GDM1 (cell line): ENCODE measurements around the gene MCTP2.

ENCODE experiments used
- DNase-seq: peaks from one replicate; lab custom pipeline; 2025; lab: John Stamatoyannopoulos, UW

MCTP2 gene

GRCh38 chr15:94398001-94398400, 166.6 kb downstream of the MCTP2 start:
- no peak for DNase-seq

GRCh38 chr15:94400526-94401298, 169.4 kb downstream of the MCTP2 start:
- no peak for DNase-seq

GRCh38 chr15:94403331-94403730, 172.0 kb downstream of the MCTP2 start:
- DNase-seq: no peak

- DNase-seq: no peak
These were observed 173.4 kb downstream of the MCTP2 start for GRCh38 chr15:94404733-94405283.

GRCh38 chr15:94411285-94411684, 179.9 kb downstream of the MCTP2 start:
- no peak for DNase-seq

- DNase-seq: no peak
These were observed 180.5 kb downstream of the MCTP2 start for GRCh38 chr15:94411846-94412245.

GRCh38 chr15:94412979-94413746, 181.8 kb downstream of the MCTP2 start:
- no peak for DNase-seq

- no peak for DNase-seq
These were observed 183.6 kb downstream of the MCTP2 start for GRCh38 chr15:94414916-94415315.

GRCh38 chr15:94416267-94416666, 184.9 kb downstream of the MCTP2 start:
- DNase-seq: no peak

- no peak for DNase-seq
These were observed 185.5 kb downstream of the MCTP2 start for GRCh38 chr15:94416820-94417219.

GRCh38 chr15:94417501-94418293, 186.3 kb downstream of the MCTP2 start:
- DNase-seq: no peak

GRCh38 chr15:94421706-94422105, 190.3 kb downstream of the MCTP2 start:
- no peak for DNase-seq

GRCh38 chr15:94432279-94432678, 200.9 kb downstream of the MCTP2 start:
- DNase-seq: no peak

GRCh38 chr15:94439158-94439557, 207.8 kb downstream of the MCTP2 start:
- no peak for DNase-seq

- no peak for DNase-seq
These were observed 210.4 kb downstream of the MCTP2 start for GRCh38 chr15:94441760-94442159.

GRCh38 chr15:94442480-94442879, 211.1 kb downstream of the MCTP2 start:
- no peak for DNase-seq

GRCh38 chr15:94443186-94443585, 211.8 kb downstream of the MCTP2 start:
- DNase-seq: no peak

GRCh38 chr15:94445566-94446160, 214.3 kb downstream of the MCTP2 start:
- no peak for DNase-seq

GRCh38 chr15:94446441-94446840, 215.1 kb downstream of the MCTP2 start:
- DNase-seq: no peak

- no peak for DNase-seq
These were observed 220.1 kb downstream of the MCTP2 start for GRCh38 chr15:94451466-94451865.

- no peak for DNase-seq
These were observed 222.0 kb downstream of the MCTP2 start for GRCh38 chr15:94453227-94453988.
